NOMO-1 treated with DMSO at 0.1 percent for 48 hours (cell line): ENCODE data around the gene ATOH8.

Experiments used
- DNase-seq: peaks from one replicate; lab custom pipeline; 2025; ENCODE audit not compliant: unreplicated experiment; lab: John Stamatoyannopoulos, UW

The ATOH8 gene

DNA sequence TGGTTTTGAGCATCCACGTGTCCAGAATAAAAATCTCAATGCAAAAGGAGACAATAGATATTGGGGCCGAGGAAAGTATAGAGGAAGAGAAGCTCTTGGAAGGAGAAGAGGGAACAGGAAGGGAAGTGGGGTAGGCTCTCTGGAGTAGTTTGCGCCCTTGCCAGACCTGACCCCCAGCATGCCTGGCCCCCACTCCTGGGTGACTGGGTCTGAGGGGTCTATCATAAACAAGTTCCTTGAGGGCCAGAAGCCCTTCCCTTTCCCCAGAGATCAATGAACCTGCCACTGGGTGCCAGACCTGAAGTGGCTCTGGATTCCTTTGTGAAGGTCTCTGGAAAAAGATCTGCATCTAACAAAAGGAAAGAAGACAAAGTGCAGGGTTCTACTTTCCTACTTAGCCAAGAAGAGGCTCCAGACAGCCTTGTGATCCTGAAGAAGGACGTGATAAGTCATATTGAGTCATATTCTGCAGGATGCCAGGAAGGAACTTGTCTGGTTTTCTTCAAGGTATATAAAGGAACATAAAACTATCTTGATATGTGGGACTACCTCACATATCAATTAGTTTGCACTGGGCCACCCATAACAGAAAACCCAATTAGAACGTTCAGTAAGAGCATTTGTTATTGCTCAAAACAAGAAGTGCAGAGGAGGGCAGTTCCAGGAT lies 18.7 kb upstream of the ATOH8 start:
- no peak for DNase-seq

GRCh38 chr2:85735691-85736090 lies 18.1 kb upstream of the ATOH8 start:
- DNase-seq = no peak

DNA sequence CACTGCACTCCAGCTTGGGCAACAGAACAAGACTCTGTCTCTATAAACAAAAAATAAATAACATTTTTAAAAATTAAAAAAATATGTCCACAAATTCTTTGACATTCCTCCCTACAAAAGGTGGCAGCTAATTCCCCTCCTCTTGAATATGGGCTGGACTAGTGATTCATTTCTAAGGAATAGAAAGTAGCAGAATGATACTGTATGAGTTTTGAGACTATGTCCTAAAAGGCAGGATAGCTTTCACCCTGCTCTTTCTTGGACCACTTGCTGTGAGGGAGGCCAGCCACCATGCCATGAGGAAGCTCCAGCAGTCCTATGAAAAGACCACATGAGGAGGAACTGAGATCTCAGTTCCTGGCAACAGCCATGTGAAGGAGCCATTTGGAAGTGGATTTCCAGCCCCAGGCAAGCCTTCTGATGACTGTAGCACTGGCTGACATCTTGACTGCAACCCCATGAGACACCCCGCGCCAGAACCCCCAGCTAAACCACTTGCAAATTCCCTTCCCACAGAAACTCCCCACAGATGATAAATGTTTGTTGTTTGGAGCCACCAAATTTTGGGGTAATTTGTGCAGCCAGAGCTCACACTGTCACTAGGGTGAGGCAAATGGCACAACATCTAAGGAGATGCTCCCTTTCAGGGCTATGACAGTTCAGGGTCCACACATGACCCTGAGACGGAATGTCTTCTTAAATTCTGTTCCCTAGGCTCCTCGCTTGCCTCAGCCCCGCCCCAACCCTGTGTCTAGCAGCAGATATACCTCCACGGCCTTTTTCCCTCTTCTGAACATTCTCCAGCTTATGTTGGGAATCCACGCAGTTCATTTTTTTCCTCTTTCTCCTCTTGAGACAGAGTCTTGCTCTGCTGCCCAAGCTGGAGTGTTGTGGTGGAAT lies 17.1 kb upstream of the ATOH8 start:
- DNase-seq = no peak

DNA sequence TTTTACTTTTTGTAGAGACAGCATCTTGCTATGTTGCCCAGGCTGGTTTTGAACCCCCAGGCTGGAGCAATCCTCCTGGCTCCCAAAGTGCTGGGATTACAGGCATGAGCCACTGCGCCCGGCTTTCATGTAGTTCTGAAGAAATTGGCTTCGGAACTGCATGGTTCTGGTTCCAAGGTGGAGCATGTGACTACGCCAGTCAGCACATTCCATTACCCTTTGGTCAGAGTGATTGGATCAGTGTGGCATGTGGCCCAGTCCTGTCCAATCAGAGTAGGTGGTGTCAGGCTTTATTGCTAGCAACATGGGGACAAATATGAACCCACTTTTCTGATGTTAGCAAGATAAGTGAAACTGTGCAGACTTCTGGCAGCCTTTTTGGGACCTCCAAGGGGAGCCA lies 16.3 kb upstream of the ATOH8 start:
- no peak for DNase-seq

GRCh38 chr2:85737961-85738360 lies 15.8 kb upstream of the ATOH8 start:
- DNase-seq = no peak

DNA sequence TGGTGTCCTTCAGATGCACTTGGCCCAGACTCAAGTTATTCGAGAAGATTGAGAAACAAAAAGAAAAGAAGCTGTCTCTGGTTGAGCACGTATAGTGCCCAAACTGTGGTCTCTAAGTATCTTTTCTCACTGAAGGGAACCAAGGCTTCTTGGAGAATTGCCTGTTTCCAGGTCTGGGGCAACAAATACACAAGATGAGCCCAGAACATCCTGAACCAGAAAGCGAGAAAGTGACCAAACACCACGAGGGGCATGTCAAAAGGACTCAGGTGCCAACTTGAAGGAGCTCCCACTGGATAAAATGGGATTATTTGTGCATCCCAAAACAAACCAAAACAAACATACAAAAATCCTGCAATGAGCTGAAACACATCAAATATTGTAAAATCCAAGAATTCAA lies 13.6 kb upstream of the ATOH8 start:
- no peak for DNase-seq

DNA sequence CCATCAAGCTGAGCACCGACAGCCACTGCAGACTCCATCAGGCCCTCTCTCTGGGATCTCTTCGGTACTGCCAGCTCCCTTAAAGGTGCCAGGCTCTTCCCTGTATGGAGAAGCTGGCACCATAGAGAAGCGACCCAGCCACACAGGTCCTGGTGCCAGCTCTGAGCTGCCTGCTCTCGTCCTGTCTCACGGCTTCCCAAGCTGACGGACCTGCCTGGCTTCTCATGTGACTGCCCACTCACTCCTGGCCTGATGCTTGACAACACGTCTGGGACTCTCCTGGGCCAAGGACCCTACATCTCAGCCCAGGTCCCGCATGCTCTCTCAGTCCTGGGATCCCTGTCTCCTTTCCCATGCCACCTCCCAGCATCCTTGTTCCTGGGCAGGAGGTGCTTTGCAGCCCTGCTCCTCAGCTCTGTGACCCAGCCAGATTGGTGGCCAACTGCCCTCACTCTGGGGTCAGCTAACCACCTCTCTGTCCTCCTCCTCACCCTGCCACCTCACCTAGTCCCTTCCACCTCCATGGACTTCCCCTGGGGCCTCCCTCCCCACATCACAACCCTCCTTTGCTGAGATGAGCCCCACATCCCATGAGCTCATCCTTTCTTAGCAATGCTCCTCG lies 12.5 kb upstream of the ATOH8 start:
- DNase-seq = no peak

- no peak for DNase-seq
These were observed 11.8 kb upstream of the ATOH8 start for GRCh38 chr2:85741833-85742455.

- DNase-seq = no peak
These were observed 10.3 kb upstream of the ATOH8 start for GRCh38 chr2:85743304-85743978.

DNA sequence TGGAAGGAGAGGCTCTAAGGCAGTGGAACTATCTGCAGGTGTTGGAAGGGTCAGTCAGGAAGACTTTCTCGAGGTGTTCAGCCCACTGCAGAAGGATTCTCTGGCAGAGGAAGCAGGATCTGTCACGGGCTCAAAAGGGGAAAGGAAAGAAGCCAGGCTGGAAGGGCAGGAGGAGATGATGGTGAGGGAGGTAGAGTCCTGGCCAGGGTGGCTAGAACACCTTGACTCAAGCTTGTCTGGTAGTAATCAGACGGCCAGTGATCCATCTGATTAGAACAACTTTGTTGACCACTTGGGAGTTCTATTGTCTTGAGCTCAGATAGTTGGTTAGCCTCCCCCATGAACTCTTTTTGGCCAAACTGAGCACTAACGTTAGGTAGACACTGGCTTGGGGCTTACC lies 9.7 kb upstream of the ATOH8 start:
- no peak for DNase-seq

GRCh38 chr2:85744741-85745601 lies 8.8 kb upstream of the ATOH8 start:
- DNase-seq = no peak

- DNase-seq = no peak
These were observed 8.2 kb upstream of the ATOH8 start for GRCh38 chr2:85745619-85746018.

- no peak for DNase-seq
These were observed 7.3 kb upstream of the ATOH8 start for GRCh38 chr2:85746321-85747004.

DNA sequence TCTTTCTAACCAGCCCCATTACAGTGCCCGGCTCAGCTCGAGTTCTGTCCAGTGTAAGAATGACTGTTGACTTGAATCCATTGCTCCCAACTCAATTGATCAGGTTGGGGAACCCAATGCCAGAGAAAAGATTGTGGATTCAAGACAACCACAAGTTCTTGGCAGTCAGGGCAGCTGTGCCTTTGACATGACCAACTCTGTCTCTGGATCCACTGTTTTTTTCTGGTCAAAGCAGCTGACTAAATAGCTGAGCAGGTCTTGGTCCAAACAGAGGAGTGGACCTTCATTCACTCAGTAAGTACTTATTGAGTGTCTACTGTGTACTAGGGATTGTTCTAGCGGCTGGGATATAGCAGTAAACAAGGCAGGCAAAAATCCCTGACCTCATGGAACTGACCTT lies 6.3 kb upstream of the ATOH8 start:
- DNase-seq = no peak

- DNase-seq = peak; percentile 67
These were observed 5.6 kb upstream of the ATOH8 start for GRCh38 chr2:85748039-85748734.

- no peak for DNase-seq
These were observed 4.6 kb upstream of the ATOH8 start for GRCh38 chr2:85748985-85749875.

- DNase-seq = peak; percentile 76
These were observed 2.9 kb upstream of the ATOH8 start for GRCh38 chr2:85750587-85751575.
